Stimulated activated CD8-positive, alpha-beta memory T cell treated with anti-CD3 and anti-CD28 coated beads, Interleukin-4, amount 100 ng/mL, for 1 hour (primary cell): ENCODE data around the gene SLC34A3.
"Not testable (repeated sequence)": the region's sequence is repeated elsewhere in the genome, so short reads cannot be mapped to it uniquely, and the experiment has no call there.

Experiments used
- DNase-seq, 2 donors: peaks; one replicate each; pipeline ENCODE4 v3.0.0-alpha.2; 2020; ENCODE audit warnings: low read depth in 2 of 2, low spot score in 1 of 2

SLC34A3 gene

GRCh38 chr9:137241490-137242268 lies 11.0 kb downstream of the SLC34A3 start:
- peak in 1 of 2 donors; percentile 57 for DNase-seq

GRCh38 chr9:137242269-137243203 lies 11.8 kb downstream of the SLC34A3 start:
- DNase-seq, result no peak

- DNase-seq, result not testable (repeated sequence)
Observed at GRCh38 chr9:137243266-137243625, 12.5 kb downstream of the SLC34A3 start.

GRCh38 chr9:137243626-137244485 lies 13.2 kb downstream of the SLC34A3 start:
- DNase-seq, result no peak

GRCh38 chr9:137244486-137245449 lies 14.1 kb downstream of the SLC34A3 start:
- no peak for DNase-seq

GRCh38 chr9:137245450-137246421 lies 15.0 kb downstream of the SLC34A3 start:
- DNase-seq, result no peak

- DNase-seq, result no peak
Observed at GRCh38 chr9:137247135-137247915, 16.6 kb downstream of the SLC34A3 start.

- no peak for DNase-seq
Observed at GRCh38 chr9:137247916-137248175, 17.1 kb downstream of the SLC34A3 start.

GRCh38 chr9:137250329-137251193 lies 19.9 kb downstream of the SLC34A3 start:
- DNase-seq, result no peak

- DNase-seq, result no peak
Observed at GRCh38 chr9:137251194-137251461, 20.4 kb downstream of the SLC34A3 start, which contains the start of gene STPG3. STPG3 (plus strand) TSS chr9:137251286; CDS start chr9:137251287, 1 bp downstream.

- no peak for DNase-seq
Observed at GRCh38 chr9:137251490-137252268, 21.0 kb downstream of the SLC34A3 start.

- DNase-seq, result no peak
Observed at GRCh38 chr9:137252555-137253506, 22.1 kb downstream of the SLC34A3 start.

GRCh38 chr9:137253717-137254623 lies 23.3 kb downstream of the SLC34A3 start:
- DNase-seq, result no peak

GRCh38 chr9:137254624-137255447 lies 24.1 kb downstream of the SLC34A3 start, which contains the start of gene NELFB:
NELFB (plus strand) TSS chr9:137255327.
- peak; percentile 94 to 96 for DNase-seq
